NCI-H187 treated with DMSO at 0.1 percent for 48 hours (cell line): ENCODE data around the gene IGF2BP1.

ENCODE experiments used
- DNase-seq: peaks from one replicate; lab custom pipeline; 2025; lab: John Stamatoyannopoulos, UW

Gene IGF2BP1

GRCh38 chr17:48997103-48997826 lies at the start of gene IGF2BP1:
IGF2BP1 (plus strand) TSS chr17:48997385; CDS start chr17:48997746, 361 bp downstream.
- no peak for DNase-seq

- no peak for DNase-seq
These were observed 45.6 kb upstream of the IGF2BP1 start for GRCh38 chr17:48951572-48951971.

- DNase-seq: no peak
These were observed 44.3 kb upstream of the IGF2BP1 start for GRCh38 chr17:48952904-48953303.

GRCh38 chr17:48954300-48954755 lies 42.9 kb upstream of the IGF2BP1 start:
- no peak for DNase-seq

DNA sequence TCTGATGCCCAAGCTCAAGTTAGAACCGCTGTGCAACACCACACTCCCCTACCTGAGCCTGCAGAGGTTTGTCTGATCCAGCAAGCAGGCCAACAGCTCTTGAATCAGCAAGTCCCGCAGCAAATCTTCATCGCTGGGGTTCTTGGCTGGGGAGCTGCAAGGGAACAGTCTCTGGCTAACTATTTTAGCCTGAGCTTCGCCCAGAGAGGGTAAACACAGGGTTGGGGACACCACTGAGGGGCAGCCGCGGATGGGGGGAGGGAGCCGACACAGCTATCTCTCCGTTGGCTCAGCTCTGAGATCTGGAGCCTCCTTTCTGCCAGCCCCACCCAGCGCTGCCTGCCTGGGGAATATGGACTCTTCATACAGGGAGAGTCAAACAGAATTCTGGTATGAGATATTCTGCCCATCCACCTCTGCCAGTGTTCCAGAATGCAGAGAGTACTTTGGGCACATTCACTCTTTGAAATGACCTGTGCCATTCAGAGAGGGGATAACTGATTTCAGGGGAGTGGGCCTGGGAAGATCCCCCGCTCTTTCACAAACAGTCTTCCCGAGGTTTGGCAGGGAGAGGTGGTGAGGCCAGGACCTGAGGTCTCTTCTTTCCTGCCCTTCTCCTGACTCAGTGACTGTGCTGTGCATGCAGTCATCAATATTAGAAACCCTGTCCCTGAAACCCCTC lies 36.2 kb upstream of the IGF2BP1 start:
- DNase-seq: no peak

- no peak for DNase-seq
These were observed 35.5 kb upstream of the IGF2BP1 start for GRCh38 chr17:48961516-48962233.

- peak; percentile 37 for DNase-seq
These were observed 27.0 kb upstream of the IGF2BP1 start for GRCh38 chr17:48970224-48970623.

DNA sequence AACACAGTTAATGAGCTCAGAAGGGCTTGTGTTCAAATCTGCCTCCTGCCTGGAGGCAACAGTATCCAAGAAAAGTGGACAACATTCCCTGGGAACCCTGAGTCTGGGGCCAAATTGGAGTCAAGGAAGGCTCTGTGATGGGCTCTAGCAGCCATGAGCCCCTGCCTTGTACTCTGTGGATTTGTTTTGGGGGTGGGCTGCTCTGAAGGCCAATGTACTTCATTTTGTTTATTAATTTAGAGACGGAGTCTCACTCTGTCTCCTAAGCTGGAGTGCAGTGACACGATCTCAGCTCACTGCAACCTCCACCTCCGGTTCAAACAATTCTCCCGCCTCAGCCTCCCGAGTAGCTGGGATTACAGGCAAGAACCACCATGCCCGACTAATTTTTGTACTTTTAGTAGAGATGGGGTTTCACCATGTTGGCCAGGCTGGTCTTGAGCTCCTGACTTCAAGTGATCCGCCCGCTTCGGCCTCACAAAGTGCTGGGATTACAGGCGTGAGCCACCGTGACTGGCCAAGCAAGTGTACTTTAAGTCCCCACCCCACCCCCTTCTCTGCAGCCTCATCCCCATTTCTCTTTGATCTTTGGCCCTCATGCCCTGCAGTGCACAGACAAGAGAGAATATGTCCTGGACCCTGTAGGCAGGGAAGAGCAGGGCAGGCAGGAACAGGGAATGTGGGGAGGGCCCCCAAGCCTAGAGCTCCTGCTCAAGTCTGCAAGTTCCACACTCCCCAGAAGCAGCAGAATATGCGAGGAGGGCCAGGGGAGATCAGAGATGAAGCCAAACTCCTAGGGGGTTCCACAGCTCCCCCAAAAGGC lies 26.1 kb upstream of the IGF2BP1 start:
- DNase-seq: no peak

DNA sequence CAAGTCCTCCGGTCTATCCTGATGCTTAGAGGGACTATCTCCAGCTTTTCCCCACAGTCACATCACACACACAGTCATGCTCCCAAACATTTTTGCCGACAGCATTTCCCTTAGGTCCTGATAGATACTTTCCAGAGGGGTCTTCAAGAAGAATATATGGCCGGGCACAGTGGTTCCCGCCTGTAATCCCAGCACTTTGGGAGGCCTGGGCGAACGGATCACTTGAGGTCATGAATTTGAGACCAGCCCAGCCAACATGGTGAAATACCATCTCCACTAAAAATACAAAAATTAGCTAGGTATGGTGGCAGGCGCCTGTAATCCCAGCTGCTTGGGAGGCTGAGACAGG lies 24.5 kb upstream of the IGF2BP1 start:
- DNase-seq: no peak

- DNase-seq: no peak
These were observed 23.4 kb upstream of the IGF2BP1 start for GRCh38 chr17:48973806-48974205.

DNA sequence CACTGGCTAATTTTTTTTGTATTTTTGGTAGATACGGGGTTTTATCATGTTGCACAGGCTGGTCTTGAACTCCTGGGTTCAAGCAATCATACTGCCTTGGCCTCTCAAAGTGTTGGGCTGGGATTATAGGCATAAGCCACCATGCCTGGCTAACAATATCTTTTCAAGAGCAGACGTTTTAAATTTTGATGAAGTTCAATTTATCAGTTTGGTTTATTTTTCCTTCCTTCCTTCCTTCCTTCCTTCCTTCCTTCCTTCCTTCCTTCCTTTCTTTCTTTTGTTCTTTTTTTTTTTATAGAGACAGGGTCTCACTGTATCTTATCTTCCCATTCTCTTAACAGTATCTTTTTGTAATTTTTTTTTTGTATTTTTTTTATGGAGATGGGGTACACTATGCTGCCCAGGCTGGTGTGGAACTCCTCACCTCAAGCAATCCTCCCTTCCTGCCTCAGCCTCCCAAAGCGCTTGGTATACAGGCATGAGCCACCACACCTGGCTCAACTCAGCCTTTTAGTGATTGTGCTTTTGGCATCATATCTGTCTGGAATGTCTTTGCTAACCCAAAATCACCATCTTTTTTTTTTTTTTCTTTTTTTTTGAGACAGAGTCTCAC lies 15.2 kb upstream of the IGF2BP1 start:
- no peak for DNase-seq

- no peak for DNase-seq
These were observed 11.5 kb upstream of the IGF2BP1 start for GRCh38 chr17:48985436-48986245.

GRCh38 chr17:48989100-48989499 lies 8.1 kb upstream of the IGF2BP1 start:
- DNase-seq: no peak

DNA sequence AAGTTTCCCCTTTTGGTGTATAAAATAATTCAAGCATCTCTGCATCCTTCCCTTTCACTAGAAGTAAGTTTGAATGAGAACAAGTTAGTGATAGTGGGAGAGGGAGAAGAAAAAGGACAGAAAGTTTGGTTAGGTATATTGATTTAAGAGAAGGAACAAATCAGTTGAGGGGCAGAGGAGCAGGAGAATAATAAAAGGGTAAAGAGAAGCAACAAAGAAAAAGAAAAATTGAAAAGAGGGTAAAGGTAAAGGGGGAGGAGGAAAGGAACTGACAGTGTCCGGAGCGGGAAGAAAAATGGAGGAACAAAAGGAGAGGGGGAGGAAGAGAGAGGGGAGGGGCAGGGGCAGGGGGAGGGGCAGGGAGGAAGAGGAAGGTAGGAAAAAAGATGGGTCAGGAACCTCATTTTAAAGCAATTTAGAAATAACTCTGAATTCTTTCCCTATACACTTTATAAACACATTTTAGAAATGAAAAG lies 6.3 kb upstream of the IGF2BP1 start:
- DNase-seq: no peak

GRCh38 chr17:48992444-48992843 lies 4.7 kb upstream of the IGF2BP1 start:
- DNase-seq: no peak

DNA sequence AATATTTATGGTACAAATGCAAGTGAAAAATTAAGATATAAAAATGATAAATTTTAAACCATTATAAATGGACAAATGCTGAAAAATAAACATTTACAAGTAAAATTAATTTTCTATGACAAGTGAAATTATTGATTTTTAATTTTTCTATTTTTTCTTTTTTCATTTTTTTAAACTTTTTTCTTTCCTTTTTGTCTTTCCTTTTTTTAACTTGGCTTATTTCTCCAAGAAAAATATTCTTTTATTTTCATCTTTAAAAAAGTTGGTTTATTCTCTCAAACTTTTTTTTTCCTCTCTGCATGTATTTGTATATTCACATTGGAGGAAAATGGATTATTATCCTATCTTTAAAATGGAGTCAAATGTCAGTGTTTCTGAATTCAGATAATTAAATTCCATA lies 3.9 kb upstream of the IGF2BP1 start:
- no peak for DNase-seq

GRCh38 chr17:48993951-48994350 lies 3.2 kb upstream of the IGF2BP1 start:
- no peak for DNase-seq

DNA sequence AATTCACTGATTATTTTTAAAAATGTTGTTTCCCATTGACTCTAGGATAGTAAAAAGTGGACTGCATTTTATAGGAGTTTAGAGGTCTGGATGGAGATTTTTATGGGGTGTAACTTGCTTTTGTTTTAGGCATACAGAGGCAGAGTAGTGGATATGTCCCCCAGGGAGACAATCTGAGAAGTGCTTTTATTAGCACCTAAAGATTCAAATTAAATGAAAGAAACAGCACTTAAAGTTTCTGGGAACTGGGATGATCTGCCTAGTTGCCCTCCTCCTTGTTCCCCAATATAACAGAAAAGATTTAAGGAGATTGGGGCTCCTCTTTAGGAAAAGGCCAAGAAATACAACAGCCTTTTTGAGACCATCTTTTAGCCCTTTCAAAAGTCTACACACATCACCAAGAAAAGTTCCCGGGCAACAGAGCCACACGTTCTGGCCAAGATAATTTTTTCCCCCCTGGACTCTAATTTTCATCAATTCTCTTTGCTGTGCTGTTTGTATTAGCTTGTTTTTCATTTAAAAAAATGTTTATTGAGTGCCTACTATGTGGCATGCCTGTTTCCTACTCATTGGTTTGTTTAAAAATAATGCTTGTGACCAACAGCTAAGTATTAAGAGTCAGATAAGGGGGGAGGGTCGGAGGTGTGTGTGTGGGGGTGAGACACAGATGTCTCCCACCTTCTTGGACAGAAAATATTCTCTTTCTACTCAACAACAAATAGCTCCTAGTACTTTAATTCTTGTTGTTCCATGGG lies 2.5 kb upstream of the IGF2BP1 start:
- DNase-seq: no peak

DNA sequence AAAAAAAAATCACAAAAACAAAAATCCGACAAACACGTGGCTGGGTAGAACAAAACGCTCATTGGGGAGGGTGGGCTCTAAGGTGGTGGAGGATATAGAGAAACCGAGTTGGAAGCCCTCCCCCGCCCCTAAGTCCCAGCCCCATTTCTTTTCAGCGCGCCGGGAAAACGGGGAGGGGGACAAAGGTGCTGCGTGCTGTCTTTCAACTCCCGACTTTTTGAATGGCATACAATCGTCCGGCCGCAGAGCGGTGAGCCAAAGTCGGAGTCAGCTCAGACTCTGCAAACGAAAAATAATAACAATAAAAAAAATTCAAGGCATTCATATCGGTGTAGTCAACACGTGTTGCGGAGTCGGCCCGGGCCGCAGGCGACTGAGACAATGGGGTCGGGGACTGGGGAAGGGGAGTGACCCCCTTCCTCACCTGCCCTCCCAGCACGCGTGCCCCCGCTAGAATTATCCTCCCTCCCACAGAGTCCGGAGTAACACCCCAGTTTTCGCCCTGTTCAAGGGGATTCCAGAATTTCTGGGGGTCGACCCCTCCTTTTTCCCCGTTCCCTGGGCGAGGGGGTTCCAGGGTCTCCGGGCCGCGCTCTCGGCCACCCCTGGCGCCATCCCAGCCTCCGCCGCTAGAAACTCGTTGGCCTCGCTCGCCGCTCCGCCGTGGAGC lies 1.7 kb upstream of the IGF2BP1 start:
- DNase-seq: no peak
